Neural cell (in vitro differentiated cells): Measurements from ENCODE around the gene SMO. TPM values are rescaled to one million over a fixed set of nuclear protein-coding genes. Genes with fewer than 3 reads are reported as not detected.
A peak's percentile ranks its signal among the peaks of the same experiment; 100 is the strongest.
"Not testable (repeated sequence)": the region's sequence is repeated elsewhere in the genome, so short reads cannot be mapped to it uniquely, and the experiment has no call there.

ENCODE experiments used
- H2AFZ ChIP-seq: fragments of 200-600, 300-800 bp; sonication (generic), shearing (Covaris generic); 2 replicates; pipeline ENCODE4 v1.6.0; 2014; ENCODE audit warnings: low read depth, mild to moderate bottlenecking, antibody characterized with exemption, low read length, moderate library complexity
- H3F3A ChIP-seq: fragments of 200-600 bp; shearing (Covaris generic); 2 replicates; pipeline ENCODE4 v1.6.1; 2016; ENCODE audit warnings: mild to moderate bottlenecking, moderate library complexity, mixed read lengths, antibody characterized with exemption, low read length; ENCODE audit not compliant: insufficient read depth, poor library complexity, severe bottlenecking
- H3K27ac ChIP-seq: fragments of 200-600, 300-800 bp; sonication (generic), shearing (Covaris generic); 2 replicates; pipeline ENCODE4 v1.5.1; 2014; ENCODE audit warnings: mild to moderate bottlenecking, low read length, moderate library complexity
- H3K27me3 ChIP-seq: fragments of 300-800, 200-600 bp; sonication (generic), shearing (Covaris generic); 2 replicates; pipeline ENCODE4 v1.6.0; 2014; ENCODE audit warnings: mild to moderate bottlenecking, low read depth, low read length, moderate library complexity; ENCODE audit not compliant: insufficient read depth
- H3K36me3 ChIP-seq: fragments of 300-800, 200-600 bp; sonication (generic), shearing (Covaris generic); 2 replicates; pipeline ENCODE4 v1.5.1; 2014; ENCODE audit warnings: mild to moderate bottlenecking, antibody characterized with exemption, low read length, moderate library complexity; ENCODE audit not compliant: insufficient read depth
- H3K4me2 ChIP-seq: fragments of 300-800, 200-600 bp; sonication (generic), shearing (Covaris generic); 2 replicates; pipeline ENCODE4 v1.6.0; 2014; ENCODE audit warnings: mild to moderate bottlenecking, low read length
- H3K4me3 ChIP-seq: fragments of 300-800, 200-600 bp; sonication (generic), shearing (Covaris generic); 2 replicates; pipeline ENCODE4 v1.5.1; 2014; ENCODE audit warnings: mild to moderate bottlenecking, low read length, moderate library complexity
- H3K79me2 ChIP-seq: fragments of 200-600 bp; shearing (Covaris generic); replicated peaks from 2 replicates; pipeline ENCODE4 v1.6.0; 2014; ENCODE audit warnings: mild to moderate bottlenecking, low read length, moderate library complexity; ENCODE audit not compliant: insufficient read depth
- H3K9ac ChIP-seq: fragments of 300-800, 200-600 bp; sonication (generic), shearing (Covaris generic); 2 replicates; pipeline ENCODE4 v1.6.1; 2016; ENCODE audit warnings: mild to moderate bottlenecking, low read length, mixed read lengths
- H3K9me2 ChIP-seq: fragments of 200-600 bp; shearing (Covaris generic); 2 replicates; pipeline ENCODE4 v1.6.1; 2016; ENCODE audit warnings: mild to moderate bottlenecking, low read length, mixed read lengths; ENCODE audit not compliant: insufficient read depth
- H3K9me3 ChIP-seq: fragments of 200-600, 300-800 bp; sonication (generic), shearing (Covaris generic); 2 replicates; pipeline ENCODE4 v1.6.1; 2016; ENCODE audit warnings: mild to moderate bottlenecking, mixed run types, low read length, moderate library complexity, mixed read lengths
- H4K20me1 ChIP-seq: fragments of 200-600 bp; shearing (Covaris generic); 2 replicates; pipeline ENCODE4 v1.6.1; 2016; ENCODE audit warnings: mild to moderate bottlenecking, mixed run types; ENCODE audit not compliant: insufficient read depth
- EP300 ChIP-seq: fragments of 450-650 bp; conservative IDR thresholded peaks from 2 replicates; pipeline ENCODE4 v1.6.1; 2014; ENCODE audit warnings: antibody characterized with exemption, mild to moderate bottlenecking, moderate library complexity; ENCODE audit not compliant: poor library complexity, severe bottlenecking
- EZH2 ChIP-seq: fragments of 200-600, 300-800 bp; shearing (Covaris generic), sonication (generic); IDR thresholded peaks from 2 replicates; pipeline ENCODE4 v1.6.1; 2014; ENCODE audit warnings: antibody characterized with exemption, low read length, borderline replicate concordance, mild to moderate bottlenecking; ENCODE audit not compliant: insufficient read depth, poor library complexity, severe bottlenecking
- MXI1 ChIP-seq: fragments of 450-650 bp; conservative IDR thresholded peaks from 2 replicates; pipeline ENCODE4 v1.6.1; 2014; ENCODE audit warnings: antibody characterized with exemption, mild to moderate bottlenecking; ENCODE audit not compliant: poor library complexity, severe bottlenecking
- POLR2AphosphoS5 ChIP-seq: IDR thresholded peaks from 2 replicates; pipeline ENCODE4 v1.6.1; 2012
- RAD21 ChIP-seq: fragments of 450-650 bp; conservative IDR thresholded peaks from 2 replicates; pipeline ENCODE4 v1.6.1; 2014; ENCODE audit warnings: antibody characterized with exemption, mild to moderate bottlenecking, moderate library complexity
- SMC3 ChIP-seq: fragments of 450-650 bp; conservative IDR thresholded peaks from 2 replicates; pipeline ENCODE4 v1.6.1; 2014; ENCODE audit warnings: antibody characterized with exemption, mild to moderate bottlenecking, moderate library complexity; ENCODE audit not compliant: poor library complexity
- TAF1 ChIP-seq: IDR thresholded peaks from 2 replicates; pipeline ENCODE4 v1.6.1; 2012; ENCODE audit warnings: low read depth
- polyA plus RNA-seq: library from polyadenylated mRNA; depleted of rRNA; stranded (reverse); fragments of >200 nt; gene quantifications from 2 replicates; pipeline ENCODE4 v1.2.3, GENCODE V29; 2014
- TF ChIP-seq, protein P1 (sequence below): fragments of 450-650 bp; IDR thresholded peaks from 2 replicates; pipeline ENCODE4 v1.5.1; 2014; ENCODE audit warnings: antibody characterized with exemption, mild to moderate bottlenecking, moderate library complexity; ENCODE audit not compliant: poor library complexity, severe bottlenecking
- TF ChIP-seq, protein P2 (sequence below): IDR thresholded peaks from 2 replicates; pipeline ENCODE4 v1.6.1; 2012; ENCODE audit warnings: borderline replicate concordance

Gene SMO
- polyA plus RNA-seq, 1 donor from 2014 or later, result 8.8 TPM

DNA sequence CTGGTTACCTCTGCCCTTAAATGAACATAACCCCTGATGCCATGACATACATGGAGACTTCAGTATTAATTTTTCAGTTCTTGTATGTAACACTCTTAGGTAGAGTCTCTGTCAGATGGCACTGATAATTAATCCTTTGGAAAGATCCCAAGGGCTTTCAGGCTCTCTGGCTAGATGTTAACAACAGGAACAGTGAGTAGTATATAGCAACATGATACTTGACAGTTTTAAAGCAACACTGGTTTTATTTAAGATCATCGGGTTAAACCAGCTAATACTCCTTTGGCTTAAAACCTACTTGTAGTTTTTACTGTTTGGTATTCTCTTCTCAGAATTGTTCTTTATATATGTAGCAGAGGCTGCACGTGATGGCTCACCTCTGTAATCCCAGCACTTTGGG is 63.7 kb downstream of the SMO start:
- Histone ChIP-seq H3K4me3 (peak overlapping the region; percentile 33), H3K4me2 (peak overlapping the region; percentile 30), H4K20me1 (no peaks in the 10 kb centered on the region), H3K27me3 (no peaks in the 10 kb centered on the region), H3K9me2 (no peaks in the 10 kb centered on the region), H3K36me3 (no peaks in the 10 kb centered on the region), H3F3A (no peaks in the 10 kb centered on the region), H3K79me2 (peaks cover 28% of the 10 kb centered on the region), H3K9ac (peak overlapping the region; percentile 25), H3K27ac (peak overlapping the region; percentile 61), H3K9me3 (no peaks in the 10 kb centered on the region), H2AFZ (no peak overlapping the region)
- TF ChIP-seq TAF1 (no peak), RAD21 (no peak), POLR2AphosphoS5 (no peak), EP300 (no peak), MXI1 (no peak), EZH2 (no peak), SMC3 (no peak)
- TF ChIP-seq, protein P1, sequence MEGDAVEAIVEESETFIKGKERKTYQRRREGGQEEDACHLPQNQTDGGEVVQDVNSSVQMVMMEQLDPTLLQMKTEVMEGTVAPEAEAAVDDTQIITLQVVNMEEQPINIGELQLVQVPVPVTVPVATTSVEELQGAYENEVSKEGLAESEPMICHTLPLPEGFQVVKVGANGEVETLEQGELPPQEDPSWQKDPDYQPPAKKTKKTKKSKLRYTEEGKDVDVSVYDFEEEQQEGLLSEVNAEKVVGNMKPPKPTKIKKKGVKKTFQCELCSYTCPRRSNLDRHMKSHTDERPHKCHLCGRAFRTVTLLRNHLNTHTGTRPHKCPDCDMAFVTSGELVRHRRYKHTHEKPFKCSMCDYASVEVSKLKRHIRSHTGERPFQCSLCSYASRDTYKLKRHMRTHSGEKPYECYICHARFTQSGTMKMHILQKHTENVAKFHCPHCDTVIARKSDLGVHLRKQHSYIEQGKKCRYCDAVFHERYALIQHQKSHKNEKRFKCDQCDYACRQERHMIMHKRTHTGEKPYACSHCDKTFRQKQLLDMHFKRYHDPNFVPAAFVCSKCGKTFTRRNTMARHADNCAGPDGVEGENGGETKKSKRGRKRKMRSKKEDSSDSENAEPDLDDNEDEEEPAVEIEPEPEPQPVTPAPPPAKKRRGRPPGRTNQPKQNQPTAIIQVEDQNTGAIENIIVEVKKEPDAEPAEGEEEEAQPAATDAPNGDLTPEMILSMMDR, result no peak
- TF ChIP-seq, protein P2, sequence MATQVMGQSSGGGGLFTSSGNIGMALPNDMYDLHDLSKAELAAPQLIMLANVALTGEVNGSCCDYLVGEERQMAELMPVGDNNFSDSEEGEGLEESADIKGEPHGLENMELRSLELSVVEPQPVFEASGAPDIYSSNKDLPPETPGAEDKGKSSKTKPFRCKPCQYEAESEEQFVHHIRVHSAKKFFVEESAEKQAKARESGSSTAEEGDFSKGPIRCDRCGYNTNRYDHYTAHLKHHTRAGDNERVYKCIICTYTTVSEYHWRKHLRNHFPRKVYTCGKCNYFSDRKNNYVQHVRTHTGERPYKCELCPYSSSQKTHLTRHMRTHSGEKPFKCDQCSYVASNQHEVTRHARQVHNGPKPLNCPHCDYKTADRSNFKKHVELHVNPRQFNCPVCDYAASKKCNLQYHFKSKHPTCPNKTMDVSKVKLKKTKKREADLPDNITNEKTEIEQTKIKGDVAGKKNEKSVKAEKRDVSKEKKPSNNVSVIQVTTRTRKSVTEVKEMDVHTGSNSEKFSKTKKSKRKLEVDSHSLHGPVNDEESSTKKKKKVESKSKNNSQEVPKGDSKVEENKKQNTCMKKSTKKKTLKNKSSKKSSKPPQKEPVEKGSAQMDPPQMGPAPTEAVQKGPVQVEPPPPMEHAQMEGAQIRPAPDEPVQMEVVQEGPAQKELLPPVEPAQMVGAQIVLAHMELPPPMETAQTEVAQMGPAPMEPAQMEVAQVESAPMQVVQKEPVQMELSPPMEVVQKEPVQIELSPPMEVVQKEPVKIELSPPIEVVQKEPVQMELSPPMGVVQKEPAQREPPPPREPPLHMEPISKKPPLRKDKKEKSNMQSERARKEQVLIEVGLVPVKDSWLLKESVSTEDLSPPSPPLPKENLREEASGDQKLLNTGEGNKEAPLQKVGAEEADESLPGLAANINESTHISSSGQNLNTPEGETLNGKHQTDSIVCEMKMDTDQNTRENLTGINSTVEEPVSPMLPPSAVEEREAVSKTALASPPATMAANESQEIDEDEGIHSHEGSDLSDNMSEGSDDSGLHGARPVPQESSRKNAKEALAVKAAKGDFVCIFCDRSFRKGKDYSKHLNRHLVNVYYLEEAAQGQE, result no peak

DNA sequence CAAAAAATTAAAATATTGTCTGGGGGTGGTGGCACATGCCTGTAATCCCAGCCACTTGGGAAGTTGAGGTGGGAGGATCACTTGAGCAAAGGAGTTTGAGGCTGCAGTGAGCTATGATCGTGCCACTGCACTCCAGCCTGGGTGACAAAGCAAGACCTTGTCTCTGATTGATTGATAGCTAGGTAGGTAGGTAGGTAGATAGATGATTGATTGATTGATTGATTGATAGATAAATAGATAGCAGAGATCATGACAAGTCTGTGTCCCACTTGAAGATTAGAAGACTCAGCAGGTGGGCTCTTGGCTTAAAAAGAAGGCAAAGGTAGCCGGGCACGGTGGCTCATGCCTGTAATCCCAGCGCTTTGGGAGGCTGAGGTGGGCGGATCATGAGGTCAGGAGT is 64.2 kb downstream of the SMO start:
- not testable (repeated sequence) for H3K4me2 ChIP-seq, H2AFZ ChIP-seq, H3F3A ChIP-seq, H3K9me3 ChIP-seq, H3K36me3 ChIP-seq, H4K20me1 ChIP-seq, H3K9me2 ChIP-seq, H3K27me3 ChIP-seq
- TF ChIP-seq EP300, result peak; percentile 69
- H3K9ac ChIP-seq, result peak overlapping the region; percentile 25
- peaks cover 33% of the 10 kb centered on the region for H3K79me2 ChIP-seq
- peak overlapping the region; percentile 61 for H3K27ac ChIP-seq
- peak overlapping the region; percentile 33 for H3K4me3 ChIP-seq

DNA sequence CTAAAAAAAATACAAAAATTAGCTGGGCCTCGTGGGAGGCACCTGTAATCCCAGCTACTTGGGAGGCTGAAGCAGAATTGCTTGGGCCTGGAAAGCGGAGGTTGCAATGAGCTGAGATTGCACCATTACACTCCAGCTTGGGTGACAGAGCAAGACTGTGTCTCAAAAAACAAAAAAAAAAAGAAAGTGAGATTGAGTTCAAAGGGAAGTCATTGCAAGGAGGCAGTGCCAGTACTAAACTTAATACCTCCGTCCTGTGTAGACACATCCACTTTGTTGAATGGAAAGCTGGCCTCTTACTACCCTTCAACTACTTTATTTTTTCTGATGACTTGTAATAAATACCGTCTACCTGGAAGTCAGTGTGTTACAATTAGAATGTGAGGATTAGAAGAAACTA is 67.4 kb downstream of the SMO start:
- H3K36me3 ChIP-seq, result no peaks in the 10 kb centered on the region
- no peaks in the 10 kb centered on the region for H3K9me2 ChIP-seq
- no peak overlapping the region for H3K9ac ChIP-seq
- no peak overlapping the region for H3K4me2 ChIP-seq
- H3K9me3 ChIP-seq, result no peaks in the 10 kb centered on the region
- H2AFZ ChIP-seq, result no peak overlapping the region
- no peaks in the 10 kb centered on the region for H3F3A ChIP-seq
- H3K79me2 ChIP-seq, result peaks cover 17% of the 10 kb centered on the region
- H3K27me3 ChIP-seq, result no peaks in the 10 kb centered on the region
- no peak for TF ChIP-seq EP300
- no peak for TF ChIP-seq SMC3
- TF ChIP-seq MXI1, result no peak
- no peak for TF ChIP-seq TAF1
- H3K27ac ChIP-seq, result no peak overlapping the region
- no peak overlapping the region for H3K4me3 ChIP-seq
- H4K20me1 ChIP-seq, result no peaks in the 10 kb centered on the region
